T-helper 1 cell treated with Interleukin-12 subunit alpha and Interleukin-12 subunit beta and Interleukin-4 antibody, amounts not matched to agents 30 μg/mL and 1 μg/mL, for 36 hours (primary cell): ENCODE results near the gene COL18A1.

ENCODE experiments used
- H3K27ac Mint-ChIP-seq: one replicate; pipeline ENCODE4 v1.8.0; 2021; ENCODE audit warnings: mild to moderate bottlenecking, mixed read lengths
- H3K27me3 Mint-ChIP-seq: one replicate; pipeline ENCODE4 v1.8.0; 2021; ENCODE audit warnings: low read depth, mixed read lengths
- H3K36me3 Mint-ChIP-seq: one replicate; pipeline ENCODE4 v1.8.0; 2021; ENCODE audit warnings: low read depth, mixed read lengths
- H3K4me1 Mint-ChIP-seq: one replicate; pipeline ENCODE4 v1.8.0; 2021; ENCODE audit warnings: low read depth, mixed read lengths
- H3K4me3 Mint-ChIP-seq: one replicate; pipeline ENCODE4 v1.8.0; 2021; ENCODE audit warnings: mild to moderate bottlenecking, moderate library complexity, mixed read lengths
- H3K9me3 Mint-ChIP-seq: one replicate; pipeline ENCODE4 v1.8.0; 2021; ENCODE audit warnings: mixed read lengths

Gene COL18A1

DNA sequence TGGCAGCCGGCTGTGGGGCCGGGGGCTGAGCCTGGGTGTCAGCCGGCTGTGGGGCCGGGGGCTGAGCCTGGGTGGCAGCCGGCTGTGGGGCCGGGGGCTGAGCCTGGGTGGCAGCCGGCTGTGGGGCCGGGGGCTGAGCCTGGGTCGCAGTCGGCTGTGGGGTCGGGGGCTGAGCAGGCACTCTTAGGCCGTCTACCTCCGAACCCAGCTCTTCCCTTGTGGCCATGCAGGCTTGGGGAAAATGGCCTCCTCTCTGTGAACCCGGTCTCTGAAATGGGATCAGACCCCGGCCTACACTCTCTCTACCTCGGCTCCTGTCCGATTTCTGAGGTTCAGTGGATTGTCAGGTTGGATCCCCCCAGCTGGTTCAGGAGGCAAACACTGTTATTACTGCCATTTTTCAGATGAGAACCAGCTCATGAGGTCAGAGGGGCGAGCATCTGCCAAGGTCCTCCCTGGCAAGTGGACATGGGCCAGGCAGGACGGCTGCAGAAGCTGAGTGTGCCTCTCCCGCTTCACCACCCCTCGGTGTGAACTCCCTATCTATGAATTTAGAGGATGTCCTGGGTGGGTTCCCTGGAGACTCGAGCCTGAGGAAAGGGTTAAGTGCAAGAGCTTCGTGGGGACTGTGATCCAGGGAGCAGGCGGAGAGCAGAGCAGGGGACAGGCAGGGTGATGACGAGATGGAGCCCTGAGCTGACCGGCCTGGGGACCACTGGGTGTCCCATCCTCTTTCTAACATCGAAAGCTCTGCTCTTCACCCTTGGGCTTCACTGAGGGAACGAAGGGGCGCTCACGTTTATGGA, 10.9 kb upstream of the COL18A1 start:
- no peaks in the 10 kb centered on the region for H3K4me1 Mint-ChIP-seq
- peaks cover 17% of the 10 kb centered on the region for H3K27me3 Mint-ChIP-seq
- no peak overlapping the region for H3K4me3 Mint-ChIP-seq
- H3K27ac Mint-ChIP-seq, result no peak overlapping the region
- no peaks in the 10 kb centered on the region for H3K36me3 Mint-ChIP-seq
- H3K9me3 Mint-ChIP-seq, result no peaks in the 10 kb centered on the region

DNA sequence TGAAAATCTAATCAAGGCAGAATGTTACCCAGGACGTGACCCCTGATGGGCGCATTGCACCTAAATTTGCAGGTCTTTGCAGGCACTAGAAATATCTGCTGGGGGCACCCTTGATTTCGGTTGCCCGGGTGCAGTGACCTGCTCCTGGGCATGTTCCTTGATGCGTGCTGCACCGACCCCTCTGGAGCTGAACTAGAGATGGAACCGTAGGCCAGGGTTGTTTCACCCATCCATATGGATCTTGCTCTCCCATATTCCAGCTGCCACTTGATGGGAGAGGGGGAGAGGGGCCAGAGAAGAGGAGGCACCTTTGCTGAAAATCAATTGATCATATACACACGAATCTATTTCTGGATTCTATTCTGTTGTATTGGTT, 8.4 kb upstream of the COL18A1 start:
- Mint-ChIP-seq H3K27me3 (peaks cover 35% of the 10 kb centered on the region), H3K4me1 (no peaks in the 10 kb centered on the region), H3K27ac (no peak overlapping the region), H3K9me3 (peaks cover 6% of the 10 kb centered on the region), H3K36me3 (no peaks in the 10 kb centered on the region), H3K4me3 (no peak overlapping the region)

DNA sequence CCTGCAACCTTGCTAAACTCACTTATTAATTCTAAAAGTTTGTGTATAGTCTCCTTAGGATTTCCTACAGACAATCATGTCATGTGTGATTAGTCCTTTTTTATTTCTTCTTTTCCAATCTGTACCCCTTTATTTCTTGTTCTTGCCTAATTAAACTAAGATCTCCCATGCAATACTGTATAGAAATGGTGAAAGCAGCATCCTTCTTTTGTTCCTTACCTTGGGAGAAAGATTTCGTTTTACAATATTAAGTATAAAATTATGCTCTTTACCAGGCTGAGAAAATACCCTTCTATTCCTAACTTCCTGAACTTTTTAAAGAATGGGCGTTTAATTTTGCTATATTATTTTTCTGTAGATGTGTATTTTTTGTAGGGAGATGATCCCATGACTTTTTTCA, 7.6 kb upstream of the COL18A1 start:
- H3K27me3 Mint-ChIP-seq, result peaks cover 42% of the 10 kb centered on the region

DNA sequence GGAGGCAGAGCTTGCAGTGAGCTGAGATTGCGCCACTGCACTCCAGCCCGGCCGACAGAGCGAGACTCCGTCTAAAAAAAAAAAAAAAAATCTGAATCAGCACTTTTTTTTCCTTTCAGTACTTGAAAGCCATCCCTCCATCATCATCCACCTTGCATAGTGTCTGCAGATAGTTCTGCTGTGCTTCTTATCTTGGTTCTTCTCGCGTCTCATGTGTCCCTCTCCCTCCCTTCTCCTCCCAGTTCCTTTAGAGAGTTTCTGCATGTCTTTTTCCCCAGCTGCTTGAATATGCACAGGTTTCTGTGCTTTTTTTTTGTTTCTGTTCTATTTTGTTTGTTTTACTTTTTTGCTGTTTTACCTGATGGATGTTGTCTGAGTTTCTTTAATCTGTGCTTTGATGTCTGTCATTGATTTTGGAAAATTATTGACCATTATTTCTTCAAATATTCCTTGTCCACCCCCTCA, 3.9 kb upstream of the COL18A1 start:
- Mint-ChIP-seq H3K9me3 (peaks cover 6% of the 10 kb centered on the region), H3K4me1 (peaks cover 4% of the 10 kb centered on the region), H3K27me3 (peaks cover 57% of the 10 kb centered on the region)

More for the DNA sequence above, 7.6 kb upstream of the COL18A1 start:
- H3K4me3 Mint-ChIP-seq, result no peak overlapping the region
- H3K9me3 Mint-ChIP-seq, result peaks cover 6% of the 10 kb centered on the region
- no peaks in the 10 kb centered on the region for H3K36me3 Mint-ChIP-seq
- no peak overlapping the region for H3K27ac Mint-ChIP-seq
- no peaks in the 10 kb centered on the region for H3K4me1 Mint-ChIP-seq

DNA sequence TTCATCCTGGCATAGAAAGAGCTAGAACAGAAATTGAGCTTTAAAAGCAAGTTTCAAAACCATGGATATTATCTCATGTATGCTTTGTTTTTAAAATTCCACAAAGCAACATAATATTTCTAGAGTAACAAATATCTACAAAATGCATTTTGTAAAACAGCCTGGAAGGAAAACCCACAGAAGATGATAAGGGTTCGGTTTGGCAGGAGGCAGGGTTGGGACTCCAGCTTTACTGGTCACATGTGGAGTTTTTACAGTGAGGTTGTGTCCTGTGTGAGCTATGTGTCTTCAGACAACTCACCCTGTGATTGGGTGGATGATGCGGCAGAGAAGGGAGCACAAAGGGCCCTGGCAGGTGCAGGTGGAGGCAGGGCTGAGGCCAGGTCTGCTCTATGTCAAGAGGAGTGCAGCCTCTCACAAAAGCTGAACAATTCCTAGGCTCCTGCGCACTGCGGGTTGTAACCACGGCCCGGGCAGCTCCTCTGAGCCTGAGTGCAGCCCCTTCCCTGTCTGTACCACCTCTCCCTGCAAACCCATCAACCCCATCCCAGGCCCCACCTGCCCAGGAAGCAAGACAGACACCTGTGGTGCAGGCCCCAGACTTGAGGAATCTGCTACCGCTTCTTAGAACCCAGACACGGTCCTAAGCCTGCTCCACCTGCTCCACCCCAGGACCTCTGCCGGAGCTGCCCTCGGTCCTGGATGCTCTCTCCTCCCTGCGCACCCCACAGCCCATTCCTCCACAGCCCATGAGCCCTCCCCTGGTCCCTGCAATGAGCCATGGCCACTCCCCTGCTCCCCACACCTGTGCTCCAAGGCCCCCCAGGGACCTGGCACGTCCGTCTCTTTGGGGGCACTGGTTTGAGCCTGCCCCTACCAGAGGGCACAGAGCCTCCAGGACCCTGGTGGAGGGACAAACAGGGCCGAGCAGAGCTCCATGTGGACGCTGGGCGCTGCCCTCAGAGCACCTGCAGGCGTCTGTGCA, 2.8 kb upstream of the COL18A1 start:
- H3K4me3 Mint-ChIP-seq, result no peak overlapping the region
- H3K27ac Mint-ChIP-seq, result no peak overlapping the region
- H3K4me1 Mint-ChIP-seq, result peaks cover 4% of the 10 kb centered on the region
- H3K27me3 Mint-ChIP-seq, result peaks cover 61% of the 10 kb centered on the region
- H3K9me3 Mint-ChIP-seq, result peaks cover 6% of the 10 kb centered on the region
- H3K36me3 Mint-ChIP-seq, result peaks cover 1% of the 10 kb centered on the region

More for the DNA sequence above, 3.9 kb upstream of the COL18A1 start:
- no peak overlapping the region for H3K27ac Mint-ChIP-seq
- H3K36me3 Mint-ChIP-seq, result peaks cover 1% of the 10 kb centered on the region
- H3K4me3 Mint-ChIP-seq, result no peak overlapping the region

DNA sequence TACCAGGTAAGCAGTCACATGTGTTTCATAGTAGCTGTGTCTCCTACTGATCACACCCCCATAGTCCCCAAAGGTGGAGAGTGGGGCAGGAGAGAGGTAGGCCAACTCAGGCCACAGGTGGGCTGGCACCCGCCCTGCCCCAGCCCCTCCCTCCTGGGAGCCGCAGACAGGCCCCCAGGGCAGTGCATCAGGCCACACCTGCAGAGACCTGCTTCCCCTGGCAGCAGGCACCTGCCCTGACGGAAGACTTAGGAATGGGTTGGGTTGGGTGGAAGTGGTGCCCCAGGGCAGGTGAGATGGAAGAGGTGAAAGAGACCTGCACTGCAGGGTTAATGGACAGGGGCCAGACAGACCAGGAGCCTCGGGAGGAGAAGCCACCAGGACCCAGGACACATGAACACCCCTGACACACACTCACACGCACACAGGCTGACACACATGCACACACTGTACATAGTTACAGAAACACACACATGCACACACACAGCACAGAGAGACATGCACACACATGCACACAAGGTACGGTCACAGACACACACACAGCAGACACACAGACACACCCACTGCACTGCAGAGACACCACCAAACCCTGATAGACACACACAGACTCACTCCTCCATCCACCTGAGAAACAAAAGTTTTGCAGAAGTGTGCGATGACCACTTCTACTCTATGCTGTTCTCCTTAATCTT, 1.7 kb upstream of the COL18A1 start:
- Mint-ChIP-seq H3K9me3 (peaks cover 6% of the 10 kb centered on the region), H3K27me3 (peaks cover 69% of the 10 kb centered on the region), H3K27ac (no peak overlapping the region), H3K4me1 (peaks cover 4% of the 10 kb centered on the region), H3K36me3 (peaks cover 1% of the 10 kb centered on the region), H3K4me3 (peak overlapping the region; percentile 78)

DNA sequence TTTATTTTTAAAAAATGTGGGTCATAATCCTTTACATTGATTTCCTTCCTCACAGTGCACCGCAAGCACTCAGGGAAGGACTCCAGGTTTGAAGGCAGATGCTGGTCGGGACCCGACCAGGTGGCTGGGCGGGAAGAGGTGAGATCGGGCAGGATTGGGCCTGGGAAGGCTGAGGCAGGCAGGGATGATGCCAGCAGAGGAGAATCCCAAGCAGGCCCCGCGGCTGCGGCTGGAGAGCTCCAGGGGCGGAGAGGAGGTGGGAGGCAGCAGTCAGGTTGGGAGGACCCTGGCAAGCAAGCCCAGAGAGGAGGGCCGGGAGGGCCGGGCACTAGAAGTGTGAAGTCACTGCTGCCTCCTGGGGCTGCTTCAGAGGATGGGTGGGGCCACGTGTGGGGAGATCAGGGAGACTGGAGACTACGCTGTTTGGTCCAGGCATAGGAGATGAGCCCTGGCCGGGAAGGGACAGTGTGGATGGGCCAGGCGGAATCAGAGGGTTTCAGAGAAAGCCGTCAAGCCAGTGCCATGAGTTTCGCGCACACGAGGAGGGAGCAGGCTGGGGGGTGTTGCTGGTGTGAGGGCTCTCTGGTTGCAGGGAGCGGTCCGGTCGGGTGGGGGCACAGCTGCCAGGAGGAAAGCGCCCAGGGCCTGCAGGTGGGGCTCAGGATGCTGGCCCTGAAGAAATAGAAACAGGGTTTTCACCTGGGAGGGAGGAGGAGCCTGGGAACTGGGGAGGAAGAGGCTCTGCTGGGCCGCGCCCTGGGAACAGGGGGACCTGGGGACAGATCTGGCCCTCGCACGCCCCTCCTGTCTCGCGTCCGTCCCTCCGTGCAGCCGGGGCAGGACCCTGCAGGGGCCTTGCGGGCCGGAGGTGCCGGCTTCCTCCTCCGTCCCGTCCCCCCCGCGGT, 888 bp upstream of the COL18A1 start:
- peaks cover 4% of the 10 kb centered on the region for H3K4me1 Mint-ChIP-seq
- peaks cover 6% of the 10 kb centered on the region for H3K9me3 Mint-ChIP-seq
- peak overlapping the region; percentile 78 for H3K4me3 Mint-ChIP-seq
- H3K27me3 Mint-ChIP-seq, result peaks cover 65% of the 10 kb centered on the region
- peak overlapping the region; percentile 45 for H3K27ac Mint-ChIP-seq
- peaks cover 1% of the 10 kb centered on the region for H3K36me3 Mint-ChIP-seq

DNA sequence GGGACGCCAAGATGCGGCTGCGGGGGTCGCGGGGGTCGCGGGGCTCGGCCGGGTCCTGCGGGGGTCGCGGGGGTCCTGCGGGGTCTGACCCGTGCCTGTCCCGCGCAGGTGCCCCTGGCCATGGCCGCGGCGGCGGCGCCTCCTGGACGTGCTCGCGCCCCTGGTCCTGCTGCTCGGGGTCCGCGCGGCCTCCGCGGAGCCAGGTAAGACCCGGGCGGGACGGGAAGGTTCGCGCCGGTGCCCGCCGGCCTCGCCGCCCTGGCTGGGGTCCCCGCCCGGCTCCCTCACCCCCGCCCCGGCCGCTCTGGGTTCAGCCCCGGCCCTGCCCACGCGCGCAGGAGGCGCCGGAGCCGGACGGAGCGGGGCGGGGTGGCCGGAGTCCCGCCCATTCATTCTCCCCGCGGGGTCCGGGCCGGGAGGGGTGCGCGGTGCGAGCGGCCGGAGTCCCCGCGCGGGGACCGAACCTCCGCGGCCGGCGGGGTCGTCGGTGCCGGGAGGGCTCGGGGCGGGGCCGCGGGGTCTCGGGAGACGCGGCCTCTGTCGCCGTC, 380 bp downstream of the COL18A1 start:
- peaks cover 1% of the 10 kb centered on the region for H3K36me3 Mint-ChIP-seq
- no peak overlapping the region for H3K27ac Mint-ChIP-seq
- peaks cover 6% of the 10 kb centered on the region for H3K9me3 Mint-ChIP-seq
- peaks cover 4% of the 10 kb centered on the region for H3K4me1 Mint-ChIP-seq
- H3K4me3 Mint-ChIP-seq, result no peak overlapping the region
- peaks cover 56% of the 10 kb centered on the region for H3K27me3 Mint-ChIP-seq

DNA sequence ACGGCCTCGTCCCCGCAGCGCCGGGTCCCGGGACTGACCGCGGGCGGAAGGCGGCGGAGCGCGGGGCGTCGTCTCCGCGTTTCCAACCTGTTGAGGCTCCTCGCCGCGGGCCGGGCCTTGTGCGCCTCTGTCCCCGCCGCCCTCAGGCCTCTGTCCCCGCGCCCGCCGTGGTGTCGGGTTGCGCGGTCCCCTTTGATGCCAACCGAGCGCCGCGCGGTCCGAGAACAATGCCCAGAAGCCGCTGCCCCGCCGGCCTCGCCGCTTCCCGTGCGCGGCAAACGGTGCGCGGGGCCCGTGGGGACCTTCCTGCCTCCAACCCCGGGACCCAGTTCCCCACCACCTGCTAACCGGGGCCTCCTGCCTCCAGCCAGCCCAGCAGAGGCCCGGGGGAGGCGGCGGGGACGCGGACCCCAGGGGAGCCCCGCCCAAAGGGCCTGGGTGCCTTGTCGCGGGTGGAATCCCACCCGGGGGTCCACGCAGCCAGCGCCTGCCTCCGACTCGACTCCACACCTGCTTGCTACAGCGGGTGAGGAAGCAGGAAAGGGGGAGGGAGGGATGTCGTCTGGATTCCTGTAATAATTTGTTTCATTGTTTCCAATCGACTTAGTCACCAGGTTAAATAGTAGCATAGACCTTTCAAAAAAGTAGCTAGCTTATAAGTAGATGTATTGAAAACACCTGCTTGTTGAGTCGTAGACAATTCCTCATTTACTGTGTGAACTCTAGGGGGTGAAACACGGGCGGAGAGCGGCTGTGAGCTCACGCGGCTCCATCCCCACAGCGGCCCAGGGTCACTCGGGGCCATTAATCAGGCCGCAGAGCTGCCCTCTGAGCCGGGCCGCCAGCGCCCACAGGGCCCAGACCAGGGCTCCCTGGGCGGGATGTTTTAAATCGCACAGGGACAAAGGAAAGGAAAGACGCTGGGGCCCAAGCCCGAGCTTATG, 1.1 kb downstream of the COL18A1 start:
- Mint-ChIP-seq H3K27ac (no peak overlapping the region), H3K27me3 (peaks cover 53% of the 10 kb centered on the region), H3K36me3 (peaks cover 1% of the 10 kb centered on the region), H3K9me3 (peaks cover 5% of the 10 kb centered on the region), H3K4me1 (peaks cover 4% of the 10 kb centered on the region), H3K4me3 (no peak overlapping the region)

DNA sequence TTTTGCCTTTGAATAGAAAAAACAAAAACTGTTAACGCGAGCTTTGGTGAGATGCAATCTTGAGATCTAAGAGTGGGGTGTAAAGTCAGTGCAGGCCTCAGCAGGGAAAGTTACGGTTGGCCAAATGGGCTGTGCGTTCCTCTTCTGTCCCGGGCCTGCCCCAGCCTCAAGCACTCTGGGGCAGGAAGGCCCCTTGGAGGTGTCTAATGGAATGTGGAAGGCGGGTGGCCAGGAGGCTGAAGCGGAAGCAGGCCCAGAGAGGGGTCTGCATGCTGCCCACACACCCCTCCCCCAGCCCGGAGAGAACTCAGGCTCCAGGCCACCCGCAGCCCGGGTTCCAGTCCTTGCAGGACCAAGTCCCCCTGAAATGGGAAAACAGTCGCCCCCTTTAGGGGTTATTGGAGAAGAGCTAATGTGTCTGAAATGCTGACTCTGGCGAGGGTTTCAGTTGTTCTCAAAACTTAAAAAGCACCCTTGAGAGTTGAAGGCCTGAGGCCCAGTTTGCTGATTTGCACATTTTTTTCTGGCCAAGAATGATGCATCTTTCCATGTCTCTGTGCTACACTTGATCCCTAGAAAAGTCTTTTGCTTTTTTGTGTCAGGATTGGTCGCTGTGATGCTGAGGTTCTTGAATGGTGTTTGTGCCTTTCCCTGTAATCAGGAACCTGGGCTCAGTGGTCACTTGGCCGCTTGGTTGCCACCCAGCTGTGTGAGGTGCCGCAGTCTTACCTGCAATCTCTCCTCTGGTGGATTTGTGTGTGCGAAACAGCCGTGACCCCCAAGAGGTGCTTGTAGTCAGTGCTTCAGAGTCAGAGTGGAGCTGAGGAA, 2.0 kb downstream of the COL18A1 start:
- Mint-ChIP-seq H3K4me1 (peaks cover 4% of the 10 kb centered on the region), H3K4me3 (peak overlapping the region; percentile 17), H3K36me3 (peaks cover 1% of the 10 kb centered on the region), H3K27me3 (peaks cover 44% of the 10 kb centered on the region), H3K27ac (no peak overlapping the region), H3K9me3 (no peaks in the 10 kb centered on the region)

DNA sequence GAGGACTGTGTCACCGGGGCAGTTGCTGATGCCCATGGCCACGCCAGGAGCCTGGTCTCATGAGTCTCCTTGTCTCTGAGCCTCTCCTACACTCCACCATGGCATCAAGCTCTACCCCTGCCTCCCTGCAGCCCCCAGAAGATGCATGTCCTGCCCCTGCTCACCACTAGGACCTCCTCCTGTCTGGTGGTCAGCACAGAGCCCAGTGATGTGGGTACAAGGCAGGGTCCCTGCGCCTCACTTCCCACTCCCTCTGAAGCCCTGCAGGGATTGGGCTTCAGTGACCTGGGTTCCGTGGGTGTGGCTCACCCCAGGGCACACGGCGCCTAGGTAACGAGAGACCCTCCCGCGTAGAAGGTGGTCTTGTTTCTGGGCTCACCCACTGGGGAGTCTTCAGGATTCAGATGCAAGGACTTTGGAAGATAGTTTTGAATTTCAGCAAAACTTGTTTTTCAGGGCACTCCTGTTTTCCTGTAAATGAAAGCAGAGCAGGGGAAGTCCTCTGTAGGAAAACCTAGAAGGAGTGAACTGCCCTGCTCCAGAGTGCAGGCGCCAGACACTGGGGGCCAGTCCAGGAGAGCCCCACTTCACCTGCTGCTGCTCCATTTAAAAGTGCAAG, 2.8 kb downstream of the COL18A1 start:
- Mint-ChIP-seq H3K9me3 (no peaks in the 10 kb centered on the region), H3K27me3 (peaks cover 39% of the 10 kb centered on the region), H3K4me3 (no peak overlapping the region), H3K4me1 (peaks cover 4% of the 10 kb centered on the region), H3K27ac (no peak overlapping the region), H3K36me3 (peaks cover 1% of the 10 kb centered on the region)
